Measurements from ENCODE around the gene ZDHHC18. TPM values are rescaled to one million over a fixed set of nuclear protein-coding genes. Genes with fewer than 3 reads are reported as not detected.

Gene ZDHHC18
- polyA plus RNA-seq, 1 experiment = 20.4 TPM

- no peak for TF ChIP-seq CTCF (IDR thresholded peaks at IDR 0.05; ENCODE audit: low read depth, low read length)
- DNase-seq (ENCODE audit: low read depth, low spot score) = no peak
- POLR2A ChIA-PET = no interaction called here
- H3K27ac ChIP-seq (ENCODE audit: low read depth, low read length) = no peak overlapping the region
- H3K4me3 ChIP-seq (ENCODE audit: low read depth, low read length) = no peak overlapping the region
- CTCF ChIA-PET = interaction anchor here (1.0 kb wide), 1 partner anchor 8 kb away, joined by 3 read pairs; no protein-coding TSS in a partner anchor
- no peaks in the 10 kb centered on the region for H3K27me3 ChIP-seq (ENCODE audit: control insufficient read depth, insufficient read depth, low read length)
- peaks cover 3% of the 10 kb centered on the region; the same call in 1 of the 2 replicates for H3K9me3 ChIP-seq (ENCODE audit: control insufficient read depth, insufficient read depth, low read length)
Measured at GRCh38 chr1:26894263-26894662, 67.8 kb downstream of the ZDHHC18 start.

- DNase-seq (ENCODE audit: low read depth, low spot score) = no peak
- no peak overlapping the region for H3K4me3 ChIP-seq (ENCODE audit: low read depth, low read length)
- H3K9me3 ChIP-seq (ENCODE audit: control insufficient read depth, insufficient read depth, low read length) = no peaks in the 10 kb centered on the region
- H3K27ac ChIP-seq (ENCODE audit: low read depth, low read length) = no peak overlapping the region
- no peak for TF ChIP-seq CTCF (IDR thresholded peaks at IDR 0.05; ENCODE audit: low read depth, low read length)
- ChIA-PET POLR2A (no interaction called here), CTCF (interaction anchor here (1.6 kb wide), 1 partner anchor 10 kb away, joined by 3 read pairs; no protein-coding TSS in a partner anchor)
- H3K27me3 ChIP-seq (ENCODE audit: control insufficient read depth, insufficient read depth, low read length) = no peaks in the 10 kb centered on the region
Measured at GRCh38 chr1:26897351-26897750, 70.9 kb downstream of the ZDHHC18 start.

- no peak for TF ChIP-seq CTCF (IDR thresholded peaks at IDR 0.05; ENCODE audit: low read depth, low read length)
- H3K27me3 ChIP-seq (ENCODE audit: control insufficient read depth, insufficient read depth, low read length) = no peaks in the 10 kb centered on the region
- H3K27ac ChIP-seq (ENCODE audit: low read depth, low read length) = peak within 1 kb of the TSS; percentile 85
- H3K4me3 ChIP-seq (ENCODE audit: low read depth, low read length) = peak within 1 kb of the TSS; percentile 95
- ChIA-PET POLR2A (interaction anchor here (0.5 to 2.8 kb wide), 10 partner anchors 10 to 531 kb away, joined by 3 to 24 read pairs (median 4); partner anchors contain the start of gene GPN2), CTCF (interaction anchor here (0.7 to 1.5 kb wide), 3 partner anchors 8 to 300 kb away, joined by 3 read pairs; no protein-coding TSS in a partner anchor)
- H3K9me3 ChIP-seq (ENCODE audit: control insufficient read depth, insufficient read depth, low read length) = no peaks in the 10 kb centered on the region
- DNase-seq (ENCODE audit: low read depth, low spot score) = peak; percentile 88
Measured at GRCh38 chr1:26900001-26900814, 73.7 kb downstream of the ZDHHC18 start, which contains the start of gene GPATCH3. TSS of gene GPATCH3 (minus strand) at chr1:26900467. CDS start at chr1:26900442, 25 bp downstream.

- Histone ChIP-seq H3K27me3 (ENCODE audit: control insufficient read depth, insufficient read depth, low read length) (no peaks in the 10 kb centered on the region), H3K27ac (ENCODE audit: low read depth, low read length) (peak overlapping the region; percentile 21), H3K4me3 (ENCODE audit: low read depth, low read length) (peak overlapping the region; percentile 95), H3K9me3 (ENCODE audit: control insufficient read depth, insufficient read depth, low read length) (no peaks in the 10 kb centered on the region)
- POLR2A ChIA-PET = interaction anchor here (0.6 to 2.8 kb wide), 9 partner anchors 9 to 366 kb away, joined by 3 to 24 read pairs (median 4); partner anchors contain the start of gene GPN2
- DNase-seq (ENCODE audit: low read depth, low spot score) = no peak
- CTCF ChIA-PET = interaction anchor here (0.7 to 1.5 kb wide), 2 partner anchors 9 to 97 kb away, joined by 3 read pairs; no protein-coding TSS in a partner anchor
- no peak for TF ChIP-seq CTCF (IDR thresholded peaks at IDR 0.05; ENCODE audit: low read depth, low read length)
Measured at GRCh38 chr1:26900815-26901511, 74.5 kb downstream of the ZDHHC18 start.

Small RNAs within 50 kb of the gene (small RNA-seq; reads per million reads assigned to genes)
- gene RN7SL165P (ENCODE audit: insufficient read length, low read depth) = not detected

Other genes with a start within 250 kb of the ZDHHC18 start
- 16.4 and 23.8 TPM in 2 replicates for gene ARID1A, start 130.7 kb upstream of the ZDHHC18 start, polyA plus RNA-seq (2011; rRNA removed)
- 16.1 and 17.8 TPM in 2 replicates for gene PIGV, start 38.7 kb upstream of the ZDHHC18 start, polyA plus RNA-seq (2011; rRNA removed)
- 0.09 and 0.10 TPM in 2 replicates for gene SFN, start 36.5 kb downstream of the ZDHHC18 start, polyA plus RNA-seq (2011; rRNA removed)
- 28.7 and 40.3 TPM in 2 replicates for gene GPN2, start 63.6 kb downstream of the ZDHHC18 start, polyA plus RNA-seq (2011; rRNA removed)
- 6.2 and 6.5 TPM in 2 replicates for gene GPATCH3, start 73.8 kb downstream of the ZDHHC18 start, polyA plus RNA-seq (2011; rRNA removed)
- gene NR0B2, start 87.3 kb downstream of the ZDHHC18 start, polyA plus RNA-seq (2011; rRNA removed) = not detected in 2 replicates
- 54.0 and 54.1 TPM in 2 replicates for gene NUDC, start 95.1 kb downstream of the ZDHHC18 start, polyA plus RNA-seq (2011; rRNA removed)
- 0.06 TPM in 1 of 2 replicates, not detected in the other for gene KDF1, start 133.8 kb downstream of the ZDHHC18 start, polyA plus RNA-seq (2011; rRNA removed)
- gene TRNP1, start 167.0 kb downstream of the ZDHHC18 start, polyA plus RNA-seq (2011; rRNA removed) = 47.1 and 50.7 TPM in 2 replicates
- gene TENT5B, start 186.2 kb downstream of the ZDHHC18 start, polyA plus RNA-seq (2011; rRNA removed) = 1.5 and 2.1 TPM in 2 replicates

Data from AG04450 (cell line).